ENCODE data around the gene ANKFY1.

The ANKFY1 gene

GRCh38 chr17:4144422-4144747 lies 119.4 kb downstream of the ANKFY1 start:
- Histone ChIP-seq H3K27ac (ENCODE audit: low read length) (peak overlapping the region; percentile 92; the same call in 1 of the 2 replicates), H2AFZ (ENCODE audit: low read length) (peak overlapping the region; percentile 33; the same call in 1 of the 2 replicates), H3K79me2 (ENCODE audit: low read length) (peaks cover 41% of the 10 kb centered on the region)

GRCh38 chr17:4143563-4144421 lies 120.0 kb downstream of the ANKFY1 start:
- Histone ChIP-seq H3K79me2 (ENCODE audit: low read length) (peaks cover 46% of the 10 kb centered on the region), H3K27me3 (replicated peaks; ENCODE audit: insufficient read depth, low read length) (no peaks in the 10 kb centered on the region), H3F3A (ENCODE audit: insufficient read depth, low read length) (peaks cover 14% of the 10 kb centered on the region), H4K20me1 (ENCODE audit: insufficient read depth, low read length) (no peaks in the 10 kb centered on the region; the same call in none of the 2 replicates), H3K4me1 (ENCODE audit: low read length) (peaks cover 14% of the 10 kb centered on the region), H3K4me3 (ENCODE audit: low read length) (peak overlapping the region; percentile 83), H3K9me2 (replicated peaks; ENCODE audit: insufficient read depth, low read length) (no peaks in the 10 kb centered on the region), H2AFZ (ENCODE audit: low read length) (peak overlapping the region; percentile 70), H3K9ac (ENCODE audit: low read length) (peak overlapping the region; percentile 96), H3K27ac (ENCODE audit: low read length) (peak overlapping the region; percentile 92), H3K36me3 (replicated peaks; ENCODE audit: insufficient read depth, low read length) (0 out of 2 replicates have a peak, but pooled peaks cover 3% of the 10 kb centered on the region), H3K4me2 (ENCODE audit: low read depth, low read length) (peak overlapping the region; percentile 83), H3K9me3 (replicated peaks; ENCODE audit: insufficient read depth, low read length) (no peaks in the 10 kb centered on the region)
- DNase-seq: peak; percentile 93
- no peak for TF ChIP-seq EZH2phosphoT487 (IDR thresholded peaks at IDR 0.05; ENCODE audit: low read length)
- no peak for TF ChIP-seq EZH2 (optimal IDR thresholded peaks at IDR 0.05; ENCODE audit: low read depth, low read length)
- TF ChIP-seq CTCF (IDR thresholded peaks at IDR 0.05; ENCODE audit: low read length): no peak

More at GRCh38 chr17:4144422-4144747, 119.4 kb downstream of the ANKFY1 start:
- Histone ChIP-seq H3K36me3 (replicated peaks; ENCODE audit: insufficient read depth, low read length) (0 out of 2 replicates have a peak, but pooled peaks cover 3% of the 10 kb centered on the region), H3K9me3 (replicated peaks; ENCODE audit: insufficient read depth, low read length) (no peaks in the 10 kb centered on the region), H3K9me2 (replicated peaks; ENCODE audit: insufficient read depth, low read length) (no peaks in the 10 kb centered on the region), H3K4me2 (ENCODE audit: low read depth, low read length) (peak overlapping the region; percentile 83), H3K9ac (ENCODE audit: low read length) (peak overlapping the region; percentile 96; the same call in 1 of the 2 replicates), H3F3A (ENCODE audit: insufficient read depth, low read length) (peaks cover 14% of the 10 kb centered on the region), H3K4me3 (ENCODE audit: low read length) (peak overlapping the region; percentile 83), H3K27me3 (replicated peaks; ENCODE audit: insufficient read depth, low read length) (no peaks in the 10 kb centered on the region), H3K4me1 (ENCODE audit: low read length) (peaks cover 14% of the 10 kb centered on the region), H4K20me1 (ENCODE audit: insufficient read depth, low read length) (no peaks in the 10 kb centered on the region; the same call in none of the 2 replicates)
- TF ChIP-seq EZH2 (optimal IDR thresholded peaks at IDR 0.05; ENCODE audit: low read depth, low read length) (no peak), EZH2phosphoT487 (IDR thresholded peaks at IDR 0.05; ENCODE audit: low read length) (no peak), CTCF (IDR thresholded peaks at IDR 0.05; ENCODE audit: low read length) (no peak)
- DNase-seq: no peak

DNA sequence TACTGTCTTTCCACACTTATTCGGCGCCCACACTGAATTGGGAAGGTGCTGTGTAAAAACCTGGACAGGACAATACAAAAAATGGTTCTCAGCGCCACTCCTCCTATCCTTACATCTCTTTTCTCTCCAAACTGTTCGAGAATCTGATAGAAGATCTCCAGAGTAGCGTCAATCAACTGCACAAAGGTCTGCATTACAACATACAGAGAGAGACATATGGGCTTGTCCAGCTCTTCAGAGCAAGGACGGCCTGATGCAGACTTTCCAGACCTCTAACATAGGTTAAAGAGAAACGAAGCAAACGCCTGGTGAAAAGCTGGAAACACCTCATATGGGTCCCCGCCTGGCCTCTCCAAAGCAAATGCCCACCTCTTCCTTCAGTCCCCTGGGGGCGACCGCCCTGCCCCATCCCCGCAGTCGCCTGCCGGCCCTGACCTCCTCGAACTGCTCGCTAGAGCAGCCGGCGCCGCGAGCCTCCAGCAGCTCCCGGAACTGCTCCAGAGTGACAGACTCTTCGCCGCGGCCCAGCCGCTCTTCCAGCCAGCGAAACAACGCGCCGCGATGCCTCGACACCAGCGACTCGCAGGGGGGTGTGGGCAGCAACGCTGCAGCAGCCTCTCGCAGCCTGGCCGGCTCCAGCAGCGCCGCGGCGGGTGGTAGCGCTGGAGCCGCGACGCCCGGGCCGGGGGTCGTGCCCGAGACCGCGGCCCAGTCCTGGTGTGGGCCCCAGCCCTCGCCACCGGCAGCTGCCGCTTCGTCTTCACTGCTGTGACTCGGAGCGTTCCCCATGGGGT lies 121.5 kb downstream of the ANKFY1 start:
- Histone ChIP-seq H3K9ac (ENCODE audit: low read length) (peak overlapping the region; percentile 96), H3K27ac (ENCODE audit: low read length) (peak overlapping the region; percentile 92; the same call in 1 of the 2 replicates), H4K20me1 (ENCODE audit: insufficient read depth, low read length) (peaks cover 4% of the 10 kb centered on the region), H3K27me3 (replicated peaks; ENCODE audit: insufficient read depth, low read length) (no peaks in the 10 kb centered on the region), H3F3A (ENCODE audit: insufficient read depth, low read length) (peaks cover 14% of the 10 kb centered on the region), H3K4me2 (ENCODE audit: low read depth, low read length) (peak overlapping the region; percentile 95), H2AFZ (ENCODE audit: low read length) (peak overlapping the region; percentile 35; the same call in 1 of the 2 replicates), H3K79me2 (ENCODE audit: low read length) (peaks cover 61% of the 10 kb centered on the region), H3K9me3 (replicated peaks; ENCODE audit: insufficient read depth, low read length) (no peaks in the 10 kb centered on the region), H3K9me2 (replicated peaks; ENCODE audit: insufficient read depth, low read length) (no peaks in the 10 kb centered on the region), H3K4me1 (ENCODE audit: low read length) (peaks cover 14% of the 10 kb centered on the region), H3K4me3 (ENCODE audit: low read length) (peak overlapping the region; percentile 83), H3K36me3 (replicated peaks; ENCODE audit: insufficient read depth, low read length) (0 out of 2 replicates have a peak, but pooled peaks cover 3% of the 10 kb centered on the region)
- DNase-seq: peak; percentile 32
- TF ChIP-seq EZH2phosphoT487 (IDR thresholded peaks at IDR 0.05; ENCODE audit: low read length) (no peak), EZH2 (optimal IDR thresholded peaks at IDR 0.05; ENCODE audit: low read depth, low read length) (no peak), CTCF (IDR thresholded peaks at IDR 0.05; ENCODE audit: low read length) (no peak)
